BE2C (cell line): Measurements from ENCODE around the gene NME2.

Experiments
- DNase-seq: peaks from one replicate; pipeline ENCODE4 v3.0.0-alpha.2; 2020
- H3K27me3 ChIP-seq: fragments of 250-450 bp; sonication (Bioruptor Pico); 2 replicates; pipeline ENCODE4 v1.5.1; 2020; ENCODE audit warnings: mild to moderate bottlenecking
- H3K36me3 ChIP-seq: fragments of 250-450 bp; sonication (Bioruptor Pico); 2 replicates; pipeline ENCODE4 v1.5.1; 2020; ENCODE audit warnings: mild to moderate bottlenecking
- H3K4me1 ChIP-seq: fragments of 250-450 bp; sonication (Bioruptor Pico); 2 replicates; pipeline ENCODE4 v1.5.1; 2020
- H3K4me3 ChIP-seq: 2 replicates; pipeline ENCODE4 v1.5.1; 2011; ENCODE audit warnings: low read depth, low read length
- H3K9me3 ChIP-seq: fragments of 250-450 bp; sonication (Bioruptor Pico); 2 replicates; pipeline ENCODE4 v1.5.1; 2020
- TF ChIP-seq, protein P1 (sequence below): IDR thresholded peaks from 2 replicates; pipeline ENCODE4 v1.5.1; 2012; ENCODE audit warnings: mild to moderate bottlenecking, low read depth, low read length

NME2 gene

GRCh38 chr17:51149163-51149562 lies 17.0 kb upstream of the NME2 start:
- TF ChIP-seq, protein P1, sequence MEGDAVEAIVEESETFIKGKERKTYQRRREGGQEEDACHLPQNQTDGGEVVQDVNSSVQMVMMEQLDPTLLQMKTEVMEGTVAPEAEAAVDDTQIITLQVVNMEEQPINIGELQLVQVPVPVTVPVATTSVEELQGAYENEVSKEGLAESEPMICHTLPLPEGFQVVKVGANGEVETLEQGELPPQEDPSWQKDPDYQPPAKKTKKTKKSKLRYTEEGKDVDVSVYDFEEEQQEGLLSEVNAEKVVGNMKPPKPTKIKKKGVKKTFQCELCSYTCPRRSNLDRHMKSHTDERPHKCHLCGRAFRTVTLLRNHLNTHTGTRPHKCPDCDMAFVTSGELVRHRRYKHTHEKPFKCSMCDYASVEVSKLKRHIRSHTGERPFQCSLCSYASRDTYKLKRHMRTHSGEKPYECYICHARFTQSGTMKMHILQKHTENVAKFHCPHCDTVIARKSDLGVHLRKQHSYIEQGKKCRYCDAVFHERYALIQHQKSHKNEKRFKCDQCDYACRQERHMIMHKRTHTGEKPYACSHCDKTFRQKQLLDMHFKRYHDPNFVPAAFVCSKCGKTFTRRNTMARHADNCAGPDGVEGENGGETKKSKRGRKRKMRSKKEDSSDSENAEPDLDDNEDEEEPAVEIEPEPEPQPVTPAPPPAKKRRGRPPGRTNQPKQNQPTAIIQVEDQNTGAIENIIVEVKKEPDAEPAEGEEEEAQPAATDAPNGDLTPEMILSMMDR = no peak

GRCh38 chr17:51150932-51151331 lies 15.3 kb upstream of the NME2 start:
- Histone ChIP-seq H3K9me3 (no peaks in the 10 kb centered on the region), H3K4me1 (no peaks in the 10 kb centered on the region), H3K27me3 (no peaks in the 10 kb centered on the region), H3K4me3 (no peak overlapping the region), H3K36me3 (peaks cover 7% of the 10 kb centered on the region)
- no peak for DNase-seq
- TF ChIP-seq, protein P1 = no peak

More at GRCh38 chr17:51149163-51149562, 17.0 kb upstream of the NME2 start:
- Histone ChIP-seq H3K4me1 (no peaks in the 10 kb centered on the region), H3K36me3 (no peaks in the 10 kb centered on the region; the same call in 1 of the 2 replicates), H3K9me3 (no peaks in the 10 kb centered on the region), H3K27me3 (no peaks in the 10 kb centered on the region), H3K4me3 (no peak overlapping the region)
- DNase-seq = no peak

- no peak for DNase-seq
- Histone ChIP-seq H3K4me1 (no peaks in the 10 kb centered on the region), H3K4me3 (peak overlapping the region; percentile 99), H3K27me3 (no peaks in the 10 kb centered on the region), H3K36me3 (peaks cover 26% of the 10 kb centered on the region), H3K9me3 (no peaks in the 10 kb centered on the region)
- TF ChIP-seq, protein P1 = no peak
Observed at GRCh38 chr17:51152766-51153209, 13.4 kb upstream of the NME2 start.

GRCh38 chr17:51153210-51154072 lies 12.8 kb upstream of the NME2 start, which contains the start of gene NME1:
Gene NME1, plus strand, starts transcription at chr17:51153559. Its CDS starts 2,096 bp downstream, at chr17:51155655.
- Histone ChIP-seq H3K4me1 (no peaks in the 10 kb centered on the region), H3K9me3 (no peaks in the 10 kb centered on the region)

GRCh38 chr17:51154176-51154575 lies 12.0 kb upstream of the NME2 start:
- DNase-seq = no peak
- Histone ChIP-seq H3K4me1 (no peaks in the 10 kb centered on the region), H3K9me3 (no peaks in the 10 kb centered on the region), H3K27me3 (no peaks in the 10 kb centered on the region), H3K4me3 (peak overlapping the region; percentile 99), H3K36me3 (peaks cover 39% of the 10 kb centered on the region)
- TF ChIP-seq, protein P1 = no peak

More at GRCh38 chr17:51153210-51154072, 12.8 kb upstream of the NME2 start, which contains the start of gene NME1:
- DNase-seq = peak; percentile 95
- TF ChIP-seq, protein P1 = peak; percentile 93
- peak within 1 kb of the TSS; percentile 99 for H3K4me3 ChIP-seq
- H3K27me3 ChIP-seq = no peaks in the 10 kb centered on the region
- H3K36me3 ChIP-seq = peaks cover 32% of the 10 kb centered on the region

DNA sequence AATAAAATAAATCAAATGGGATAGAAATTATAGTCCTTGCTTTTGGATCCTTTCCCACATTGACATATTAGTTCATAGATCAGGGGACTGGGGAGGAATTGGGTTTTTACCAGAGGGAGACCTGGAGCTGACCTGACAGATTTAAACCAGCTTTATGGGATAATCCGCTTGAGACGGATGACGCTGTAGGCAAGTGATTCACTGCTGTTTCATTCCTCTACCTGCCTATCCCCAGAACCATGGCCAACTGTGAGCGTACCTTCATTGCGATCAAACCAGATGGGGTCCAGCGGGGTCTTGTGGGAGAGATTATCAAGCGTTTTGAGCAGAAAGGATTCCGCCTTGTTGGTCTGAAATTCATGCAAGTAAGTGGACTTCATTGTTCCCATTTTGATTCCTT lies 10.8 kb upstream of the NME2 start:
- H3K27me3 ChIP-seq = no peaks in the 10 kb centered on the region
- TF ChIP-seq, protein P1 = no peak
- H3K4me1 ChIP-seq = no peaks in the 10 kb centered on the region
- H3K9me3 ChIP-seq = no peaks in the 10 kb centered on the region
- no peak for DNase-seq
- H3K36me3 ChIP-seq = peaks cover 52% of the 10 kb centered on the region
- H3K4me3 ChIP-seq = peak overlapping the region; percentile 99; the same call in 1 of the 2 replicates
